ENCODE results near the gene ATR. TPM values are rescaled to one million over a fixed set of nuclear protein-coding genes. Genes with fewer than 3 reads are reported as not detected.

Gene ATR
- total and polyA plus RNA-seq, 2 of the 4 experiments (the other 2 are of a cell fraction): 9.5 to 28.0 TPM

DNA sequence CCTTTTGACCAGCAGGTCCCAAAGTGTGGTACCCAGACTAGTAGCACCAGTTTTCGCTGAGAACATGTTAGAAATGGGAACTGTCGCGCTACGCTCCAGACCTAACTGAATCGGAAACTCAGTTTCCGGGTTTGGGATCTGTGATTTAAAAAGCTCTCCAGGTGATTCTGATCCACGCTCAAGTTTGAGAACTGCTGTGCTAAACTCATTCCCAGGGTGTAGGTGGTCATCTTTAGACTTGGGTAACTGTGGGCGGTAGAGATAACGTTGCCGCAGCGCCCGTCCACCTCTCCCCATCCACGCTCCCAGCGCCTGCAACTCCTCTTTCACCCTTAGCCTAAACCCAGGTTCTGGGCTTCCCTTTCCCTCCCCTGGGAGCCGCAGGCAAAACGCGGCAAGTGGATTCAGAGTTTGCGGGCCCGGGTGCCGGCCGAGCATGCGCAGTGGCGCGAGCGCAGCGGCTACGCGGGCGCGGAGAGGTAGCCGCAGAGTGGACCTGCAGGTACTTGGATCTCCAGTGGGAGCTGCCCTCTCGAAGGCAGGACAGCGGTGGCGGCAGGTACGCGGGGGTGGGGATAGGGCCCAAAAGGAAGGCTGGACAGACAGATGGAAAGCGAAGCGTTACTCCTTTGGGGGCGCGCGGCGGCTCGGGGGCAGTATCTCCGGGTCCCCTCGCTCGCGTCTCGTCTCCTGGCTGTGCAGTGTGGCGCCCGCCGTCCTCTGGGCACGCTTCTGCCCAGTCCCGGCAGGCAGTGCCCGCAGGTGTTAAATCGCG, 17.6 kb upstream of the ATR start, which contains the start of gene PLS1:
PLS1 (plus strand) TSS at position 443 of the 775 bp plus-strand sequence. CDS start 67,845 bp downstream, outside the sequence.
- dilution Hi-C loops (cut with HindIII; ENCODE audit: low sequenced_read_pairs, unreplicated experiment): no loop called here
- POLR2A ChIA-PET (ENCODE audit: unreplicated experiment): no interaction called here
- H2AK9ac ChIP-seq (replicated peaks; ENCODE audit: low read depth, low read length, poor library complexity): peak within 1 kb of the TSS; percentile 94
- H3K27ac ChIP-seq (ENCODE audit: insufficient read depth, low read length): peak within 1 kb of the TSS; percentile 9; the same call in 1 of the 2 replicates
- no TSS peak for BruUV-seq (replicated peaks)
- TF ChIP-seq RCOR1 (IDR thresholded peaks at IDR 0.05; ENCODE audit: insufficient replicate concordance, low read length) (peak; percentile 26), POLR2A (IDR thresholded peaks at IDR 0.05; ENCODE audit: low read depth, low read length) (peak; percentile 42; the same call in 1 of the 2 replicates), NFE2L2 (IDR thresholded peaks at IDR 0.05; ENCODE audit: low read depth, low read length) (no peak), RFX5 (IDR thresholded peaks at IDR 0.05; ENCODE audit: low read depth, low read length) (no peak), BHLHE40 (IDR thresholded peaks at IDR 0.05; ENCODE audit: low read depth, low read length) (no peak)
- peak within 1 kb of the TSS; percentile 79 for H4K91ac ChIP-seq (ENCODE audit: insufficient read depth, low read depth, low read length)
- CTCF ChIA-PET: interaction anchor here (0.9 kb wide), 1 partner anchor 9 kb away, joined by 3 read pairs; no protein-coding TSS in a partner anchor
- peak within 1 kb of the TSS; percentile 13; the same call in 1 of the 2 replicates for H4K5ac ChIP-seq (ENCODE audit: low read depth, low read length)
- H2BK15ac ChIP-seq (ENCODE audit: low read depth, low read length): peak within 1 kb of the TSS; percentile 69; the same call in 2 of the 3 replicates
- no peaks in the 10 kb centered on the region; a peak in 1 of 4 replicates for H3K79me1 ChIP-seq (ENCODE audit: low read depth in 1 of 2, low read length in 2 of 2)
- DNase-seq (peak; percentile 70), ATAC-seq (ENCODE audit: low read depth) (peak; percentile 96)
- no peaks in the 10 kb centered on the region for H4K20me1 ChIP-seq (ENCODE audit: insufficient read depth, low read length)
- peak within 1 kb of the TSS; percentile 30 for H2BK5ac ChIP-seq (ENCODE audit: low read depth, low read length, poor library complexity, severe bottlenecking)
- H3K4me1 ChIP-seq (ENCODE audit: control insufficient read depth, insufficient read depth, low read length): no peaks in the 10 kb centered on the region
- peak within 1 kb of the TSS; percentile 86 for H3K14ac ChIP-seq (replicated peaks; ENCODE audit: low read depth, low read length)
- peak within 1 kb of the TSS; percentile 71; the same call in 1 of the 2 replicates for H3K56ac ChIP-seq (ENCODE audit: extremely low read depth, insufficient read depth, low read length)
- intact Hi-C loops (cut with micrococcal nuclease): loop anchor here (5.0 to 10.0 kb wide), 2 partner anchors 126 to 209 kb away; partner anchors contain the start of gene TRPC1
- peak within 1 kb of the TSS; percentile 73 to 88 for H4K8ac ChIP-seq (ENCODE audit: low read depth in 2 of 2, low read length in 2 of 2)
- H2AK5ac ChIP-seq (ENCODE audit: low read depth, low read length): peak within 1 kb of the TSS; percentile 71; the same call in 1 of the 2 replicates
- peak within 1 kb of the TSS; percentile 55 for H3K9ac ChIP-seq (ENCODE audit: low read depth, low read length)
- H2BK120ac ChIP-seq (ENCODE audit: low read depth, low read length): peak within 1 kb of the TSS; percentile 71
- in situ Hi-C loops (cut with MboI; ENCODE audit: low sequenced_read_pairs): no loop called here
- peak within 1 kb of the TSS; percentile 76 for H3K4me2 ChIP-seq (ENCODE audit: low read depth, low read length)
- H3K4ac ChIP-seq (ENCODE audit: low read depth, low read length): peak within 1 kb of the TSS; percentile 93
- H3K18ac ChIP-seq (ENCODE audit: low read depth, low read length): peak within 1 kb of the TSS; percentile 19; the same call in 1 of the 2 replicates
- H3K23ac ChIP-seq (ENCODE audit: low read depth, low read length): peak within 1 kb of the TSS; percentile 90
- H2AFZ ChIP-seq (replicated peaks; ENCODE audit: low read length, poor library complexity): peak within 1 kb of the TSS; percentile 98
- 1% methylated on average over 30 of the region's 56 CpGs; no CpG with 5 or more reads in 1 of the 2 experiments for WGBS, 2 experiments (ENCODE audit: extremely low coverage in 2 of 2, insufficient read length in 1 of 2)
- H3K9me1 ChIP-seq (ENCODE audit: insufficient read depth, low read length): no peaks in the 10 kb centered on the region
- no peaks in the 10 kb centered on the region for H3K36me3 ChIP-seq (ENCODE audit: control insufficient read depth, insufficient read depth, low read length)
- H2BK20ac ChIP-seq (ENCODE audit: low read depth, low read length): peak within 1 kb of the TSS; percentile 81
- H3K27me3 ChIP-seq (ENCODE audit: control insufficient read depth, insufficient read depth, low read length): no peaks in the 10 kb centered on the region
- no peaks in the 10 kb centered on the region for H3K9me3 ChIP-seq (ENCODE audit: control insufficient read depth, insufficient read depth, low read length)
- peak within 1 kb of the TSS; percentile 81 for H3K4me3 ChIP-seq (ENCODE audit: insufficient read depth, low read depth, low read length)
